Nucleus accumbens (tissue), 56 donors: ENCODE measurements around the gene NDUFS7.
"Not testable (repeated sequence)": the region's sequence is repeated elsewhere in the genome, so short reads cannot be mapped to it uniquely, and the experiment has no call there.

Experiments
- DNase-seq, 56 donors: peaks; one replicate each; lab custom pipeline; 2025; lab: John Stamatoyannopoulos, UW

The NDUFS7 gene

GRCh38 chr19:1427221-1427920 is 43.7 kb downstream of the NDUFS7 start:
- peak in 11 of 56 donors; percentile 7 to 57 (median 29) for DNase-seq

DNA sequence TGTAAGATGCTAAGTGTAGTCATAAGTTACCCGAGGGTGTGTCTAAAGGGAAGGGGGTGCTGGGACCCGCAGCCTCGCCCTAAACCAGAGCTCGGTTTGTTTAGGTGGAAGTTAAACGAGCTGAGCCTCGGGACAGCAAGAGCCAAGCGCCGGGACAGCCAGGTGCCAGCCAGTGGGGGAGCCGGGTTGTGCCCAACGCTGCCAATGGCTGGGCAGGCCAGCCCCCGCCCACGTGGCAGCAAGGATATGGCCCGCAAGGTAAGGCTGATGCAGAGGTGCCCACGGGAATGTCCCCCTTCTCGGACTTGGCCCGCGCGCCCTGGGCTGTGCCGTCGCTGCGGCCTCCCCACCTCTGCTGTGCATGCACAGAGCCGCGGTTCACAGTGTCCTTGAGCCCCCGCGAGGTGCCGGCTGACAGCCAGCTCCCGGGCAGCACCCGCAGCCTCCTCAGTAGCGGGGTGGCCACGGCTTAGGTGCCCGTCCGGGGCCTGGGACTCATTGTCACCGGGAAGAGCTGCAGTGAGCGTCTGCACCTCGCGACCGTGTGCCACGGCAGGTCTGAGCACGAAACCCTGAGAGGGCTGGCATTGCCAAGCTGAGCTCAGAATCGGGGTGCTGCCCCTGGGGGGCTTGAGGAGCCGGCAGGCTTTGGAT is 45.2 kb downstream of the NDUFS7 start:
- DNase-seq: no peak

GRCh38 chr19:1429750-1430149 is 46.0 kb downstream of the NDUFS7 start:
- DNase-seq: no peak

DNA sequence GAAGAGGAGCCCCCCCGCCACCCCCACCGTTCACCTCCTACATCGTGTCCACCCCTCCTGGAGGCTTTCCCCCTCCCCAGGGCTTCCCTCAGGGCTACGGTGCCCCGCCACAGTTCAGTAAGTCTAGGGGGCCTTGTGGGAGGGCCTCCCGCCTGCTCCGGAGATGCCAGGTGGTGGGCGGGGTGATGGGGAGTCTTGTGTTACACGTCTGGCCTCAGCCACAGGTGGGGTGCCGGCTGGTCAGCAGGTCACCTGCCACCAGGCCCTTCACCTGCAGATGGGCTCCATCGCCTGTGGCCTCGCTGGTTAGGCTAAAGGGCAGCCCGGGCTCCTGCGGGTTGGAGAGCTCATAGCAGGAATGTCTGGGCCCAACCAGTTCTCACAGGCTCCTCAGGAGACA is 46.5 kb downstream of the NDUFS7 start:
- no peak for DNase-seq

DNA sequence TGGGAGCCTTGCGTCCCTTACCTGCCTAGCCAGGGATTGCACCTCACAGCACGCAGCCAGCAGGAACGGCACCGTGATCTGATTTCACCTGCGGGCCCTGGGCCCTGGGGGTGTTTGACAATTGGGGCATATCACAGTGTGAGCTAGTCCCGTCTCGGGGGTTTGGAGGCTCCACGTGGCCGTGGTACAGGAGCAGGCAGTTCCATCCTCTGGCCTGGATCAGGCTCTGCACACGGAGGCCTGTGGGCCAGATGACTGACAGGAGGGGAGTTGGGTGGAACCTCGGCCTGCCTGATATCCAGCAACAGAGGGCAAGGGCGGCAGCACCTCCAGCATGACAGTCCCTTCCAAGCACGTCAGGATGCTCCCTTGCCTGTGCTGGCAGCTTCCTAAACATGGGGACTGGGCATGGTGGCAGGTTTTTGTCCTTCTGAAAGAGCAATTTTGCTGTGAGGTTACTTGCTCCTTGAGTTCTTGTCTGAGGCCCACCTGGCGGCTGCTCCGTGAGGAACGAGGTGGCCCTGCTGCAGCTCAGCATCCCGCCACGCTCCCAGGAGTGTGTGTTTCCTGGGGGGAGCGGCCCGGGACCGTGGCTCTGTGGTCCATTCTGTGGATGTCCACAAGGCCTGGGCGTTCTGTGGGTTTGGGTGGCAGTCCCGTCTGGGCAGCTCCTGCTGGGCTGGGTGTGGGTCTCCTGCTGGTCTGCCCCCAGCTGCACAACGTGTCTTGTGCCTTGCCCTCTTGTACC is 48.2 kb downstream of the NDUFS7 start:
- DNase-seq: no peak

GRCh38 chr19:1432507-1432887 is 48.8 kb downstream of the NDUFS7 start:
- no peak for DNase-seq

DNA sequence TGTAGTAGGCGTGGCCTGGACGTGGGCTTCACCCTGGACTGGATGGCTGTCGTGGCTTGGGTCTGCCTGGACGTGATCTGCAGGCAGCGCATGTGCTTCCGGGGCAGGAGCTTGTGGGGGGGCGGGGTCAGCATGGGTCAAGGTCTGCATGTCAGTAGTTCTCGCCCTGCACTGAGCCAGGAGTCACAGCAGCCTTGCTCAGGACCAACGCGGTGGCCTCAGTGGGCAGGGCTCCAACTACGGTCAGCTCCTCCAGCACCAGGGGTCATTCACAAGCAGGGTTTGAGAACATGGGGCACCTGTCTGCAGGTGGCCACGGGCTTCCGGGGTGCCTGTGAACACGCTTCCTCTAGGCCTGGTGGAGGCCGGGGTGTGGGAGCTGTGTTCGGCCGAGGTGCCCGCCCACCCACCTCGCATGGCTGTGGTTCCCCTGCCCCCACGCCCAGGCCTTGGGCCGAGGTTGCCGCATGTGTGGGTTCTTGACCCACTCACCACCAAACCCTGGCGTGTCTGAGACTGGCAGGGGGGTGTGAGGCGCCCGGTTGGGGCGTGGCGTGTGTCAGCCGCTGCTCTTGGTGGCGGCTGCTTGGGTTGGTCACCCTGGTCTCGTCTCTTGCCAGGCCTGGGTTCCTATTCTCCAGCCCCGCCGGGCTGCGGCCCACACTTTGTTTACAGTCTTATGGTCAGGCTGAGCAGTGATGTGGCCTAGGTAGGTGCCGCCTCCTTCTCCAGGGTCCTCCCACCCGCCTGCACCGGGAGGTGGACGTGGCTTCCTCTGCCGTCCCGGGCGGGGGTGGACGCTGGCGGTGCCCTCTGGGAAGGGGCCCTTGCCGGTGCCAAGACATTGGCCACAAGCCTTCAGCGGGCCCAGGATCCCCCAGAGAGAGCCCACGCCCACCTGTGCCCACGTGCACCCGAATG is 49.7 kb downstream of the NDUFS7 start:
- no peak for DNase-seq

- no peak for DNase-seq
Measured at GRCh38 chr19:1434040-1434366, 50.3 kb downstream of the NDUFS7 start.

GRCh38 chr19:1434577-1435060 is 50.9 kb downstream of the NDUFS7 start:
- no peak for DNase-seq

DNA sequence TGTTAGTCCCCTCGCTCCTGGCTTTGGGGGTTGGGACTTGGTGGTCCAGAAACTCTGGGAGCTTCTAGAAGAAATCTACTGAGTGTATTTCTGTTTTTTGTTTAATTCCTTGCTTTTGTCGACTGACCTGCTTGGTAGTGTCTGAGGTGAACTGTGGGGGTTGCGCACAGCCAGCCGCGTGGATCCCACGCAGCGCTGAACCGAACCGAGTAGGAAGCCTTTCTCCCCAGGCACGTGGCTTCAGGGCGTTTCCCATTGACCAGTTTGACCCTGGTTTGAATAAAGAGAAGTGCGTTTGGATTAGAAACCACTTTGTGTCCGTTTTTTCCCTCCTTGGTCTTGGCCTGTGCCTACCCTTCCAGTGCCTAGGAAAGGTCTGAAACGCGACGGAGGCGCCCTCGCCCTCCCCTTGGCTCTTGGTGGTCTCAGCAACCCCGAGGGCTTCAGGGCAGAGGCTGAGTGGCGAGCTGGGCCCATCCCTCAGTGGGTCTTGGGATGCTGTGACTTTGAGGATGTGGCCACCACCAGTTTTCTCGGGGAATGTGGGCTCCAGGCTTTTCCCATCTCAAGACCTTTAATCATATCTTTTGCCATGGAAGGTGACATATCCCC is 51.8 kb downstream of the NDUFS7 start:
- DNase-seq: no peak

DNA sequence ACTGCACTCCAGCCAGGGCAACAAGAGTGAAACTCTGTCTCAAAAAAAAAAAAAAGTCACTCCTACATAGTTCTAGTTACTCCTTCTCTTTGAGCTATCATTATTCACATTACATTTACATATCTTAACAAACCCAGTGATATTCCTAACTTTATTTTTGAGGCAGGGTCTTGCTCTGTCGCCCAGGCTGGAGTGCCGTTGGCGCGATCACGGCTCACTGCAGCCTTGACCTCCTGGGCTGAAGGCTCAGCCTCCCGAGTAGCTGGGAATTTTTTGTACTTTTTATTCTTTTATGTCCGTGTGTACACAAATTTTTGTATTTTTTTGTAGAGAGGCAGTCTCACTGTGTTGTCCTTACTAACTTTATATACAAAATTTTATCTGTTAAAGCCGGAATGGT is 53.9 kb downstream of the NDUFS7 start:
- DNase-seq: no peak

DNA sequence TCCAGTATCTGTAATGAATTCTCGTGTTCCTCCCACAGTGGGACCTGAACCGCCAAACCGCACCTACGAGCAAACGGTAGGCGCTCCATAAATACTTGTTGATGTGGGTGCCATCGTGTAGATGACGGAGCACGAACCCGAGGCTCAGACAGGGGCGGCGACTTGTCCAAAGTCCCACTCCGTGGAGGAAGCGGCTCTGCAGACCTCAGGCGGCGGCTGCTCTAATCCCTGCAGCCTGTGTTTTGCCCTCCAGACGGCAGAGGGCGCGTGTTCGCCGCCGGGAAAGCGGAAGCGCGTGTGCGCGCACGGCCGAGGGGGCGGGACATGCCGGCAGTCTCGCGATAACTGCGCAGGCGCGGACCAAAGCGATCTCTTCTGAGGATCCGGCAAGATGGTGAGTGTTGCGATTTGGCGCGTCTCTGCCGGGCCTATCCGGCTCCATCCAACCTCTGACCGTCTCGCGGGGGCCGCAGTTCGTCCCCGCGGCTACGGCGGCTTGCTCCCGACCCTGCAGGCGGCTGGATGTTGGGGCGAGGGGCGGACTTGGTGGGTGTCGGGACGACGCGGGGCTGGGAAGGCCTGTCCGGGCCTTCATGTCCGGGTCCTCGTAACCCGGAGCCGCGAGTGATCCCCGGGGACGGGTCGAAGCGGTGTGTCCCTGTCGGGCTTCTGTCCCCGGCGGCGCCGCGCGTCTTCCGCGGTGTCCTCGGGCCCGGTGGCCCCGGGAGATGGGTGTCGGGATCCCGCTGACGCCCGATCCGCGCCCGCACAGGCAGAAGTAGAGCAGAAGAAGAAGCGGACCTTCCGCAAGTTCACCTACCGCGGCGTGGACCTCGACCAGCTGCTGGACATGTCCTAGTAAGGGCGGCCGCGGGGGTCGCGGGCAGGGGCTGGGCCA is 54.6 kb downstream of the NDUFS7 start, which contains the start of gene RPS15:
Gene RPS15, plus strand, starts transcription at position 362 of the 898 bp plus-strand sequence. Its CDS starts 30 bp downstream, at position 392.
- peak; percentile 41 to 95 (median 88) for DNase-seq

DNA sequence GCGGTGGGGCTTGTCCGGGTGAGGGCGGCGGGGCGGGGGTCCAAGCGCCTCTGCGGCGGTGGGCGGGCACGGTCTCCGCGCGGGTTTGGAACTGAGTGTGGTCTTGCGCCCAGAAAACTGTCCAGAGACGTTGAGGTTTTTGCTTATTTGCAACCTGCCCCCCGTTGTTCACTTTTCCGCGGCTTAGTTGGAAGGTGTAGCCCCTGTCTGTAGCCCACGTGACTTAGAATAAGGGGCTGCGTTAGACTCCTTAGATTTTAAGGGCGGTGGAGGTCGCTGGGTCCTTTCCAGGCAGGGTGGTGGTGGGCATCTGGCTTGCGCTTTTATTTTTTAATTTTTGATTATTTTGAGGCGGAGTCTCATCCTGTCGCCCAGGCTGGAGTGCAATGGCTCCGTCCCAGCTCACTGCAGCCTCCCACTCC is 55.2 kb downstream of the NDUFS7 start:
- no peak for DNase-seq

DNA sequence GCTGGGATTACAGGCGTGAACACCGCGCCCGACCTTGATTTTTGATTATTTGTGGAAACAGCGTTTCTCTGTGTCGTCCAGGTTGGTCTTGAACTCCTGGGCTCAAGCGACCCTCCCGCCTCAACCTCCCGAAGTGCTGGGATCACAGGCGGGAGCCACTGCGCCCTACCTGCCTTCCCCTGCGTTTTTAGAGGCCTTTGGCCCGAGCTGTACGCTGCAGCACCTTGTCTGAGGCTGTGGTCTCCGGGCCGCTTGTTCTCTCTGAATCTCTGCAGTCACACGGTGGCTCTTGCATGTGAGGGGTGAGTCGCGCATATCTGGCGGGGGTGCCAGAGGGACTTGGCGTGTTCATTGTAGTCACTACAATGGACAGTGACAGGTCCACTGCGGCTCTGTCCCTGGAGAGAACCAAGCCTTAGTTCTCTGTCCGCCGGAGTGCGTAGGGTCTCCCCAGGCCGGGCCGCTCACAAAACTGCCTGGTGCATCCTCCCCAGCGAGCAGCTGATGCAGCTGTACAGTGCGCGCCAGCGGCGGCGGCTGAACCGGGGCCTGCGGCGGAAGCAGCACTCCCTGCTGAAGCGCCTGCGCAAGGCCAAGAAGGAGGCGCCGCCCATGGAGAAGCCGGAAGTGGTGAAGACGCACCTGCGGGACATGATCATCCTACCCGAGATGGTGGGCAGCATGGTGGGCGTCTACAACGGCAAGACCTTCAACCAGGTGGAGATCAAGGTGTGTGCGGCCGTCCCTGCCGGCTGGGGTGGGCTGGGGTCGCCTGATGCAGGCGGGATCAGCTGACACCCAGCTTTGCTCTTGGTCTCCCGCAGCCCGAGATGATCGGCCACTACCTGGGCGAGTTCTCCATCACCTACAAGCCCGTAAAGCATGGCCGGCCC is 56.1 kb downstream of the NDUFS7 start:
- DNase-seq: not testable (repeated sequence)

GRCh38 chr19:1440418-1440801 is 56.7 kb downstream of the NDUFS7 start:
- DNase-seq: no peak

DNA sequence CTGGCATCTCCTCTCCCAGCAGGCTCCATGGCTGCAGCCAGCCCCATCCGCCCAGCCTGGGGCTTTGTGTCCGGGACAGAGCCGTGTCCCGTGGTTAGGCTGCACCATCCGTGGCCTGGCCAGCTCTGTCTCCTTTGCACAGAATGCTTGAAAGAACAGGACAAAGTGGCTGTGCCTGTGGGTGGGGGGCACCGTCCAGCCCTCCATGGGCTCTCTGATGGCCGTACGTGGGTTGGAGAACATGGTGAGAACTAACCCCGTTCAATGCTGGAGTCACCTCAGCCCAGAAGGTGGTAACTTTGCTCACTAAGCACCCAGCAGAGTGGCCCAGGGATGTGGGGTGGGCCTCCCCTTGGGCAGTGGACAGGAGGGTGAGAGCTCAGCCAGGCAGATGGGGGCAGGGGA is 57.3 kb downstream of the NDUFS7 start:
- no peak for DNase-seq

GRCh38 chr19:1441677-1442438 is 58.2 kb downstream of the NDUFS7 start:
- no peak for DNase-seq
